HCT116 (cell line): ENCODE results near the gene MPI.

Experiments used
- CBX3 ChIP-seq: IDR thresholded peaks from 2 replicates; pipeline ENCODE4 v1.6.1; 2012; ENCODE audit warnings: low read depth
- EZH2phosphoT487 ChIP-seq: fragments of 200-600 bp; IDR thresholded peaks from 2 replicates; pipeline ENCODE4 v1.6.1; 2018; ENCODE audit warnings: antibody characterized with exemption, borderline replicate concordance
- POLR2A ChIP-seq: IDR thresholded peaks from 2 replicates; pipeline ENCODE4 v1.7.0; 2011; ENCODE audit warnings: borderline replicate concordance; ENCODE audit not compliant: insufficient read depth, insufficient read length; ENCODE audit errors: extremely low read depth
- POLR2AphosphoS5 ChIP-seq: IDR thresholded peaks from 2 replicates; pipeline ENCODE4 v1.6.1; 2011; ENCODE audit warnings: mild to moderate bottlenecking, low read depth, low read length, moderate library complexity
- ZFX ChIP-seq: fragments of 450-650 bp; IDR thresholded peaks from 2 replicates; pipeline ENCODE4 v1.6.1; 2017
- TF ChIP-seq, protein P1 (sequence below), 3 experiments: fragments of 200-600 bp in 1 of 3; sonication (generic) in 1 of 3; IDR thresholded peaks in 2 of 3; conservative IDR thresholded peaks in 1 of 3; 2 replicates each; pipeline ENCODE4 v1.5.1; 2012 to 2017; ENCODE audit warnings: low read depth in 2 of 3, low read length in 2 of 3, antibody characterized with exemption in 1 of 3, borderline replicate concordance in 1 of 3, control low read depth in 1 of 3, mild to moderate bottlenecking in 1 of 3, mixed read lengths in 1 of 3, mixed run types in 1 of 3, moderate library complexity in 1 of 3; ENCODE audit not compliant: insufficient read depth in 1 of 3

DNA sequence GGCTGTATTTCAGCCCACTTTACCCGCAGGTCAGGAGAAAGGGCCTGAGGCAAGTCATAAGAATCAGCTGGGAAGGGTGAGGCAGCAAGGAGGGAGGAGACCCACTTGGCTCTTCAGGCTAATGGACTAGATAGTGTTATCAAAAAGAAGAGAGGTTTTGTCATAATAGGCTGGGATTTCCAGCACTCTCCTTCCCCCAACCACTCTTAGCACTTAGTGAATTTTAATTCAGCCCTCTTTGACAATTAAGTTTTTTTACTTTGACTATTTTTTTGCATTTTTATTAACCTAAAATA, 771 bp downstream of the MPI start:
- TF ChIP-seq POLR2AphosphoS5 (no peak), EZH2phosphoT487 (no peak), POLR2A (no peak), CBX3 (no peak), ZFX (no peak)
- TF ChIP-seq, protein P1, sequence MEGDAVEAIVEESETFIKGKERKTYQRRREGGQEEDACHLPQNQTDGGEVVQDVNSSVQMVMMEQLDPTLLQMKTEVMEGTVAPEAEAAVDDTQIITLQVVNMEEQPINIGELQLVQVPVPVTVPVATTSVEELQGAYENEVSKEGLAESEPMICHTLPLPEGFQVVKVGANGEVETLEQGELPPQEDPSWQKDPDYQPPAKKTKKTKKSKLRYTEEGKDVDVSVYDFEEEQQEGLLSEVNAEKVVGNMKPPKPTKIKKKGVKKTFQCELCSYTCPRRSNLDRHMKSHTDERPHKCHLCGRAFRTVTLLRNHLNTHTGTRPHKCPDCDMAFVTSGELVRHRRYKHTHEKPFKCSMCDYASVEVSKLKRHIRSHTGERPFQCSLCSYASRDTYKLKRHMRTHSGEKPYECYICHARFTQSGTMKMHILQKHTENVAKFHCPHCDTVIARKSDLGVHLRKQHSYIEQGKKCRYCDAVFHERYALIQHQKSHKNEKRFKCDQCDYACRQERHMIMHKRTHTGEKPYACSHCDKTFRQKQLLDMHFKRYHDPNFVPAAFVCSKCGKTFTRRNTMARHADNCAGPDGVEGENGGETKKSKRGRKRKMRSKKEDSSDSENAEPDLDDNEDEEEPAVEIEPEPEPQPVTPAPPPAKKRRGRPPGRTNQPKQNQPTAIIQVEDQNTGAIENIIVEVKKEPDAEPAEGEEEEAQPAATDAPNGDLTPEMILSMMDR (IDR thresholded peaks at IDR 0.05 in 2 of 3, conservative IDR thresholded peaks at IDR 0.05 in 1 of 3; ENCODE audit: borderline replicate concordance in 1 of 3, insufficient read depth in 1 of 3, low read depth in 2 of 3, low read length in 2 of 3), result no peak
